ENCODE data around the gene DLGAP1. TPM values are rescaled to one million over a fixed set of nuclear protein-coding genes. Genes with fewer than 3 reads are reported as not detected.

DLGAP1 gene
- polyA plus RNA-seq, 1 experiment, result 0.09 TPM

DNA sequence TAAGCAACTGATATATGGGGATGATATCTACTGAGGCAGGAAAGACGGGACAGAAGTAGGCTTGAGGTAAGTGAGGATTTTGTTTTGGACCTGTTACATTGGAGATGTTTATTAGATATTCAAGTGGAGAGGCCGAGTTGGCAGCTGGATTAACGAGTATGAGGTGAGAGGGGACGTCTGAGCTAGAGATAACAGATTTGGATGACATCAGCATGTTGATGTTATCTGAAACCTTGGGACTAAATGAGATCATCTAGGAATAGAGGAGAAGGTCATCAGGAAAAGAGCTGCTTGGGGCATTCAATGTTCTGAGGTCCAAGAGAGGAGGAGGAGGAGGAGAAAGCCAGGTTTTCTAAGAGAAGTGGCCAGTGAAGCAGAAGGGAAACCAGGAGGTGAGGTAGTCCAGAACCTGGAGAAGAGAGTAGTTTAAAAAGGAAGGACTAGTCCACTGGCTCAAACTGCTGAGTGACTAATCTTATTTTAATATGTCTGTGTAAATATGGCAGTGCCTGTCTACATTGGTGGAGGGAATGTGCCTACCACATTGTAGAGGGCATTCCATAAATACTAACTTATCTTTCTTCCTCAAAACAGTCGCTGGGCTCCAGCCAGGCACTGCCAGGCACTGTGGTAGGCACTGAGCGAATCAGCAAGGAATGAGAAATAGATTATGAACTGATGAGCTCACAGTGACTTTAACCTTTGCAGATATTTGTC lies 488.3 kb downstream of the DLGAP1 start:
- Histone ChIP-seq H3K27me3 (ENCODE audit: control insufficient read depth, insufficient read depth, low read length) (no peaks in the 10 kb centered on the region), H3K27ac (ENCODE audit: low read depth, low read length) (no peak overlapping the region), H3K4me3 (ENCODE audit: low read depth, low read length) (no peak overlapping the region), H3K9me3 (ENCODE audit: control insufficient read depth, insufficient read depth, low read length) (no peaks in the 10 kb centered on the region)
- ChIA-PET POLR2A (no interaction called here), CTCF (interaction anchor here (0.6 to 4.6 kb wide), 4 partner anchors 11 to 468 kb away, joined by 3 to 19 read pairs (median 4); no protein-coding TSS in a partner anchor)
- TF ChIP-seq, protein P1, sequence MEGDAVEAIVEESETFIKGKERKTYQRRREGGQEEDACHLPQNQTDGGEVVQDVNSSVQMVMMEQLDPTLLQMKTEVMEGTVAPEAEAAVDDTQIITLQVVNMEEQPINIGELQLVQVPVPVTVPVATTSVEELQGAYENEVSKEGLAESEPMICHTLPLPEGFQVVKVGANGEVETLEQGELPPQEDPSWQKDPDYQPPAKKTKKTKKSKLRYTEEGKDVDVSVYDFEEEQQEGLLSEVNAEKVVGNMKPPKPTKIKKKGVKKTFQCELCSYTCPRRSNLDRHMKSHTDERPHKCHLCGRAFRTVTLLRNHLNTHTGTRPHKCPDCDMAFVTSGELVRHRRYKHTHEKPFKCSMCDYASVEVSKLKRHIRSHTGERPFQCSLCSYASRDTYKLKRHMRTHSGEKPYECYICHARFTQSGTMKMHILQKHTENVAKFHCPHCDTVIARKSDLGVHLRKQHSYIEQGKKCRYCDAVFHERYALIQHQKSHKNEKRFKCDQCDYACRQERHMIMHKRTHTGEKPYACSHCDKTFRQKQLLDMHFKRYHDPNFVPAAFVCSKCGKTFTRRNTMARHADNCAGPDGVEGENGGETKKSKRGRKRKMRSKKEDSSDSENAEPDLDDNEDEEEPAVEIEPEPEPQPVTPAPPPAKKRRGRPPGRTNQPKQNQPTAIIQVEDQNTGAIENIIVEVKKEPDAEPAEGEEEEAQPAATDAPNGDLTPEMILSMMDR (IDR thresholded peaks at IDR 0.05; ENCODE audit: low read depth, low read length), result no peak
- no peak for DNase-seq (ENCODE audit: low read depth, low spot score)

DNA sequence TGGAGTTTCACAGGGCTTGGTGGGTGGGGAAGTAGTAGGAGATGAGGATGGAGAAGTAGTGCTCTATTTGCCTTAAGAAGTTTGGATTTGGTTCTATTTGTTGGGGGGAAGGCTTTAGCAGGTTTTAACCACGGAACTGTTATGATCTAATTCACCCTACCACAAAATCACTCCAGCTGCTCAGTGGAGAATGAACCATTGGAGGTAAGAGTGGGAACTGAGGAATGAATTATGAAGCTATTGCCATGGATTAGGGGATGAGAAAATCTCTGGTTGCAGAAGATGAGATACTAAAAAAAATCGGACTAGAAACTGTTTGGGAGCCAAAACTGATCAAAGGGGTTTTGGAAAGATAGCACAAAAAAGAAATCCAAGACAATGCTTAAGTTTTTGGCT lies 488.9 kb downstream of the DLGAP1 start:
- Histone ChIP-seq H3K27me3 (ENCODE audit: control insufficient read depth, insufficient read depth, low read length) (no peaks in the 10 kb centered on the region), H3K27ac (ENCODE audit: low read depth, low read length) (no peak overlapping the region), H3K4me3 (ENCODE audit: low read depth, low read length) (no peak overlapping the region), H3K9me3 (ENCODE audit: control insufficient read depth, insufficient read depth, low read length) (no peaks in the 10 kb centered on the region)
- DNase-seq (ENCODE audit: low read depth, low spot score), result no peak
- CTCF ChIA-PET, result interaction anchor here (0.6 to 4.6 kb wide), 3 partner anchors 10 to 468 kb away, joined by 3 to 19 read pairs (median 4); no protein-coding TSS in a partner anchor
- POLR2A ChIA-PET, result no interaction called here
- TF ChIP-seq, protein P1 (IDR thresholded peaks at IDR 0.05; ENCODE audit: low read depth, low read length), result no peak

DNA sequence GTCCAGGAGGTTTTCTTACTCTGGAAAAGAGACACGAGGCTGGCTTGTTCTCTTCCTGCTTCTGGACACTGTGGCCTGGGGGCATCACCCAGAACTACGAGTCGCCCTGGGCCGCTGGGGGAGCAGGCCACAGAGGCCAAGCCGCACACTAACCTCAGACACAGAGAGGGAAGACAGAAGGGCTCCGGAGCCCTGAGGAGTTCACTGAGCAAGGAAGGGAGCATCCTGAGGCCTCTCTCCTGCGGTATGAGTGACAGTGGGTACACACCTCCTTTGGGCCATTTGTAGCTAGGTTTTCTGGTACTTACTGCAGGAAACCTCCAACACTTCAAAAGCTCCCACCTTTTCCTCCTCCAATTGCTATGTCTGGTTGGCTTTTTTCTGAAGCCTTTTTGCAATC lies 494.1 kb downstream of the DLGAP1 start:
- Histone ChIP-seq H3K4me3 (ENCODE audit: low read depth, low read length) (no peak overlapping the region), H3K27me3 (ENCODE audit: control insufficient read depth, insufficient read depth, low read length) (no peaks in the 10 kb centered on the region), H3K9me3 (ENCODE audit: control insufficient read depth, insufficient read depth, low read length) (no peaks in the 10 kb centered on the region), H3K27ac (ENCODE audit: low read depth, low read length) (no peak overlapping the region)
- CTCF ChIA-PET, result no interaction called here
- DNase-seq (ENCODE audit: low read depth, low spot score), result no peak
- POLR2A ChIA-PET, result no interaction called here
- TF ChIP-seq, protein P1 (IDR thresholded peaks at IDR 0.05; ENCODE audit: low read depth, low read length), result no peak

DNA sequence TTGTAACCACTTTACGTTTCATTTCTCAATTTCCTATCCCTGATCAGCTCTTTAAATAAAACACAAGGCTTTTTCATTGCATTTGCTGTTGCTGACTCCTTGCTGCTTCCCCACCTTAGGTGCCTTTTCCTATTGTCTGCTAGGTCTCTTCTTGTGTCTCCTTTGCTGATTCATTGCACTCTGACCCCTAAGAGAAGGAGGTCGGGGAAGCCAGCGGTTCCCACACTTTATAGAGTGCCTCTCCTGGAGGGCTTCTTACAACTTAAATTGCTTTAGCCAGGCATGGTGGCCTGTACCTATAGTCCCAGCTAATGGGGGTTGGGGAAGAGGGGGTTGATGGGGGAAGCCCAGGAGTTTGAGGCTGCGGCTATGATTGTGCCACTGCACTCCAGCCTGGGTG lies 495.0 kb downstream of the DLGAP1 start:
- ChIA-PET CTCF (interaction anchor here (0.5 kb wide), 1 partner anchor 67 kb away, joined by 5 read pairs; no protein-coding TSS in a partner anchor), POLR2A (interaction anchor here (0.6 kb wide), 1 partner anchor 373 kb away, joined by 5 read pairs; no protein-coding TSS in a partner anchor)
- Histone ChIP-seq H3K27ac (ENCODE audit: low read depth, low read length) (no peak overlapping the region), H3K4me3 (ENCODE audit: low read depth, low read length) (no peak overlapping the region), H3K9me3 (ENCODE audit: control insufficient read depth, insufficient read depth, low read length) (no peaks in the 10 kb centered on the region), H3K27me3 (ENCODE audit: control insufficient read depth, insufficient read depth, low read length) (no peaks in the 10 kb centered on the region)
- TF ChIP-seq, protein P1 (IDR thresholded peaks at IDR 0.05; ENCODE audit: low read depth, low read length), result no peak
- DNase-seq (ENCODE audit: low read depth, low spot score), result no peak

DNA sequence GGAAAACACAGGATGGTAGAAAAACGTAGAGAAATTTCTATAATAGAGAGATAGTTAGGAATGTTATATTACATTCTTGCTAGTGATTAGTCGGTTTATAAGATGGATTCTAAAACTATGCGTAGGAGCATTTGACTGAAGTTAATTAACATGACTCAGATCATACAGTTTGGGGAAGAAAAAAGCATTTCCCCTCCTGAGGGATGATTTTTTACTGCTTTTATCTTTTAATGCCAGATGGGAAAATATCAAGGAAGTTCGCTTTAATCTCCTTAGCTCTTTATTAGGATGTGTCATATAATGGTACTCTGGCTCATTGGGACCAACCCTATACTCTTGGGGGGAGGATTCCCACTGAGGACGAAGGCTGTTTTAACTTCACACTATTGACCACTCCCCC lies 503.1 kb downstream of the DLGAP1 start:
- no peak for DNase-seq (ENCODE audit: low read depth, low spot score)
- CTCF ChIA-PET, result no interaction called here
- POLR2A ChIA-PET, result no interaction called here

More for the DNA sequence above, 503.1 kb downstream of the DLGAP1 start:
- Histone ChIP-seq H3K27ac (ENCODE audit: low read depth, low read length) (no peak overlapping the region), H3K9me3 (ENCODE audit: control insufficient read depth, insufficient read depth, low read length) (no peaks in the 10 kb centered on the region), H3K27me3 (ENCODE audit: control insufficient read depth, insufficient read depth, low read length) (no peaks in the 10 kb centered on the region), H3K4me3 (ENCODE audit: low read depth, low read length) (no peak overlapping the region)
- TF ChIP-seq, protein P1 (IDR thresholded peaks at IDR 0.05; ENCODE audit: low read depth, low read length), result no peak

Data from AG04450 (cell line).